IMR-90 (cell line): ENCODE results near the gene TMEM141. TPM values are rescaled to one million over a fixed set of nuclear protein-coding genes. Genes with fewer than 3 reads are reported as not detected.

Source experiments
- ATAC-seq: fragments of 200-7000 bp; cut with Tn5 transposase; 2 replicates; pipeline ENCODE4 v1.9.1; 2020; ENCODE audit warnings: low read depth, mild to moderate bottlenecking, moderate library complexity
- Bru-seq: library from RNA; stranded (reverse); fragments of 400-500 nt; gene quantifications from one replicate; lab custom pipeline; 2021; lab: Mats Ljungman, UMichigan
- BruChase-seq, 2 experiments: library from RNA; stranded (reverse); fragments of 400-500 nt; gene quantifications; one replicate each; lab custom pipeline; 2021; lab: Mats Ljungman, UMichigan
- BruUV-seq: library from RNA; stranded (reverse); fragments of 400-500 nt; replicated peaks from 2 replicates; lab custom pipeline; 2021; lab: Mats Ljungman, UMichigan
- CTCF ChIA-PET: fragments of 300-600 bp; formaldehyde crosslinking; extraction: SDS; loops from one replicate; lab custom pipeline; 2021; ENCODE audit warnings: antibody characterized with exemption; lab: Yijun Ruan, JAX
- POLR2A ChIA-PET: fragments of 300-600 bp; sonication (Branson Sonifier 250); formaldehyde crosslinking; loops from one replicate; lab custom pipeline; 2022; ENCODE audit warnings: antibody characterized with exemption; ENCODE audit not compliant: unreplicated experiment; lab: Charles Lee
- DNase-seq: peaks from one replicate; pipeline ENCODE4 v3.0.0; 2013
- H2AFZ ChIP-seq: replicated peaks from 2 replicates; pipeline ENCODE3; 2013; ENCODE audit warnings: low read length, mild to moderate bottlenecking; ENCODE audit not compliant: poor library complexity
- H2AK5ac ChIP-seq: 2 replicates; pipeline ENCODE4 v1.6.1; 2013; ENCODE audit warnings: low read depth, low read length, inconsistent platforms
- H2AK9ac ChIP-seq: replicated peaks from 2 replicates; pipeline ENCODE3; 2013; ENCODE audit warnings: mild to moderate bottlenecking, low read depth, low read length, moderate library complexity; ENCODE audit not compliant: poor library complexity
- H2BK120ac ChIP-seq: 2 replicates; pipeline ENCODE4 v1.6.1; 2013; ENCODE audit warnings: low read depth, low read length, inconsistent platforms
- H2BK15ac ChIP-seq: 3 replicates; pipeline ENCODE4 v1.6.1; 2013; ENCODE audit warnings: low read depth, low read length, inconsistent platforms
- H2BK20ac ChIP-seq: 2 replicates; pipeline ENCODE4 v1.6.1; 2013; ENCODE audit warnings: low read depth, mild to moderate bottlenecking, inconsistent platforms, low read length, moderate library complexity
- H2BK5ac ChIP-seq: 2 replicates; pipeline ENCODE4 v1.6.1; 2013; ENCODE audit warnings: mild to moderate bottlenecking, low read depth, low read length, inconsistent platforms; ENCODE audit not compliant: poor library complexity, severe bottlenecking
- H3K14ac ChIP-seq: replicated peaks from 2 replicates; pipeline ENCODE4 v1.6.1; 2013; ENCODE audit warnings: low read depth, low read length, inconsistent platforms
- H3K18ac ChIP-seq: 2 replicates; pipeline ENCODE4 v1.6.1; 2013; ENCODE audit warnings: low read depth, low read length, control low read depth
- H3K23ac ChIP-seq: 2 replicates; pipeline ENCODE4 v1.6.1; 2013; ENCODE audit warnings: low read depth, low read length, inconsistent platforms
- H3K27ac ChIP-seq: 2 replicates; pipeline ENCODE4 v1.5.1; 2013; ENCODE audit warnings: mild to moderate bottlenecking, control low read depth, low read length; ENCODE audit not compliant: insufficient read depth
- H3K27me3 ChIP-seq: 2 replicates; pipeline ENCODE4 v1.6.1; 2013; ENCODE audit warnings: low read length; ENCODE audit not compliant: control insufficient read depth, insufficient read depth
- H3K36me3 ChIP-seq: 2 replicates; pipeline ENCODE4 v1.6.1; 2013; ENCODE audit warnings: low read length, mixed read lengths; ENCODE audit not compliant: control insufficient read depth, insufficient read depth
- H3K4ac ChIP-seq: 2 replicates; pipeline ENCODE4 v1.6.1; 2013; ENCODE audit warnings: low read depth, low read length, inconsistent platforms
- H3K4me1 ChIP-seq: 2 replicates; pipeline ENCODE4 v1.6.1; 2013; ENCODE audit warnings: low read length, mixed read lengths; ENCODE audit not compliant: control insufficient read depth, insufficient read depth
- H3K4me2 ChIP-seq: 2 replicates; pipeline ENCODE4 v1.6.1; 2013; ENCODE audit warnings: low read depth, mild to moderate bottlenecking, control low read depth, low read length, moderate library complexity
- H3K4me3 ChIP-seq: 2 replicates; pipeline ENCODE4 v1.5.1; 2013; ENCODE audit warnings: low read depth, mild to moderate bottlenecking, control low read depth, low read length, moderate library complexity; ENCODE audit not compliant: insufficient read depth
- H3K56ac ChIP-seq: 2 replicates; pipeline ENCODE4 v1.6.1; 2013; ENCODE audit warnings: low read length, inconsistent platforms; ENCODE audit not compliant: insufficient read depth; ENCODE audit errors: extremely low read depth
- H3K79me1 ChIP-seq, 2 experiments: 2 replicates each; pipeline ENCODE4 v1.6.1; 2013; ENCODE audit warnings: low read length in 2 of 2, inconsistent platforms in 1 of 2, low read depth in 1 of 2
- H3K9ac ChIP-seq: 2 replicates; pipeline ENCODE4 v1.6.1; 2013; ENCODE audit warnings: low read depth, low read length, control low read depth
- H3K9me1 ChIP-seq: 2 replicates; pipeline ENCODE4 v1.6.1; 2013; ENCODE audit warnings: low read length, inconsistent platforms; ENCODE audit not compliant: insufficient read depth
- H3K9me3 ChIP-seq: 2 replicates; pipeline ENCODE4 v1.6.1; 2013; ENCODE audit warnings: low read length; ENCODE audit not compliant: control insufficient read depth, insufficient read depth
- H4K20me1 ChIP-seq: 2 replicates; pipeline ENCODE4 v1.6.1; 2013; ENCODE audit warnings: low read length, inconsistent platforms; ENCODE audit not compliant: insufficient read depth
- H4K5ac ChIP-seq: 2 replicates; pipeline ENCODE4 v1.6.1; 2013; ENCODE audit warnings: mild to moderate bottlenecking, low read depth, low read length, control low read depth
- H4K8ac ChIP-seq, 2 experiments: 2 replicates each; pipeline ENCODE4 v1.6.1; 2013; ENCODE audit warnings: low read depth in 2 of 2, low read length in 2 of 2, control low read depth in 1 of 2, inconsistent platforms in 1 of 2
- H4K91ac ChIP-seq: 2 replicates; pipeline ENCODE4 v1.6.1; 2013; ENCODE audit warnings: low read depth, low read length, inconsistent platforms; ENCODE audit not compliant: insufficient read depth
- MAZ ChIP-seq: IDR thresholded peaks from 2 replicates; pipeline ENCODE4 v1.6.1; 2012; ENCODE audit warnings: low read depth, mild to moderate bottlenecking, low read length, improper control_type of control experiment, moderate library complexity, borderline replicate concordance
- MXI1 ChIP-seq: IDR thresholded peaks from 2 replicates; pipeline ENCODE4 v1.6.1; 2012; ENCODE audit warnings: low read depth, mild to moderate bottlenecking, low read length, moderate library complexity, borderline replicate concordance
- POLR2A ChIP-seq: IDR thresholded peaks from 2 replicates; pipeline ENCODE4 v1.6.1; 2012; ENCODE audit warnings: mild to moderate bottlenecking, low read depth, low read length
- WGBS, 2 experiments: methylation state at CpG; one replicate each; pipeline versions ENCODE4 v1.1.5 to v1.1.7; 2013; ENCODE audit warnings: missing lambda C conversion rate in 2 of 2; ENCODE audit not compliant: insufficient read length in 1 of 2; ENCODE audit errors: extremely low coverage in 2 of 2; 5-methylcytosine and 5-hydroxymethylcytosine counted together
- dilution Hi-C: fragments of 300-500 bp; cut with HindIII; formaldehyde crosslinking; loops from one replicate; pipeline ENCODE4 v1.14.3; 2018; ENCODE audit warnings: low sequenced_read_pairs; ENCODE audit not compliant: unreplicated experiment
- in situ Hi-C: fragments of 300-500 bp; cut with MboI; formaldehyde crosslinking; loops from 3 replicates; pipeline ENCODE4 v1.14.3; 2019; ENCODE audit warnings: low sequenced_read_pairs, inconsistent platforms, mixed read lengths
- intact Hi-C: fragments of 100-400 bp; cut with micrococcal nuclease; formaldehyde crosslinking; loops from 2 replicates; pipeline ENCODE4 v1.10.0; 2022
- long read RNA-seq: library from polyadenylated mRNA; unstranded; transcript quantifications from one replicate; pipeline ENCODE4 v2.0.0, GENCODE V29; 2021; ENCODE audit not compliant: unreplicated experiment
- polyA plus RNA-seq, 3 experiments: library from polyadenylated mRNA; depleted of rRNA; stranded (reverse); fragments of >200 nt; gene quantifications; 2 replicates each; pipeline ENCODE4 v1.2.3, GENCODE V29; 2012; ENCODE audit warnings: low replicate concordance in 1 of 3
- total RNA-seq: library from RNA; depleted of rRNA; stranded (reverse); fragments of >200 nt; gene quantifications from 2 replicates; pipeline ENCODE4 v1.2.3, GENCODE V29; 2012; rRNA removed
- TF ChIP-seq, protein P1 (sequence below): fragments of 150-350 bp; IDR thresholded peaks from 2 replicates; pipeline ENCODE4 v1.6.1; 2017; ENCODE audit warnings: mild to moderate bottlenecking, antibody characterized with exemption, low read length, low read depth

Gene TMEM141
- total RNA-seq (37.2 and 39.1 TPM in 2 replicates), polyA plus RNA-seq (2012; rRNA removed) (72.6 and 77.8 TPM in 2 replicates), Bru-seq, nascent RNA (percentile 69 among the genes with signal in this experiment), BruChase-seq, experiment 1, labeled RNA remaining after a 6-hour chase (percentile 79 among the genes with signal in this experiment), BruChase-seq, experiment 2, labeled RNA remaining after a 2-hour chase (percentile 74 among the genes with signal in this experiment)
- polyA plus RNA-seq (2012; cell fraction: cytosol; rRNA removed), result 34.8 and 74.5 TPM in 2 replicates
- 41.7 and 43.6 TPM in 2 replicates for polyA plus RNA-seq (2012; cell fraction: nucleus; rRNA removed; ENCODE audit: low replicate concordance)
- long read RNA-seq, transcript TMEM141-201 (5 exons, 768 nt), result major isoform, 12 of 14 reads
- long read RNA-seq, partial matches to known transcripts, result 1 of 14 reads
- long read RNA-seq, other reads (novel, unspliced or antisense), result 0 of 14 reads

DNA sequence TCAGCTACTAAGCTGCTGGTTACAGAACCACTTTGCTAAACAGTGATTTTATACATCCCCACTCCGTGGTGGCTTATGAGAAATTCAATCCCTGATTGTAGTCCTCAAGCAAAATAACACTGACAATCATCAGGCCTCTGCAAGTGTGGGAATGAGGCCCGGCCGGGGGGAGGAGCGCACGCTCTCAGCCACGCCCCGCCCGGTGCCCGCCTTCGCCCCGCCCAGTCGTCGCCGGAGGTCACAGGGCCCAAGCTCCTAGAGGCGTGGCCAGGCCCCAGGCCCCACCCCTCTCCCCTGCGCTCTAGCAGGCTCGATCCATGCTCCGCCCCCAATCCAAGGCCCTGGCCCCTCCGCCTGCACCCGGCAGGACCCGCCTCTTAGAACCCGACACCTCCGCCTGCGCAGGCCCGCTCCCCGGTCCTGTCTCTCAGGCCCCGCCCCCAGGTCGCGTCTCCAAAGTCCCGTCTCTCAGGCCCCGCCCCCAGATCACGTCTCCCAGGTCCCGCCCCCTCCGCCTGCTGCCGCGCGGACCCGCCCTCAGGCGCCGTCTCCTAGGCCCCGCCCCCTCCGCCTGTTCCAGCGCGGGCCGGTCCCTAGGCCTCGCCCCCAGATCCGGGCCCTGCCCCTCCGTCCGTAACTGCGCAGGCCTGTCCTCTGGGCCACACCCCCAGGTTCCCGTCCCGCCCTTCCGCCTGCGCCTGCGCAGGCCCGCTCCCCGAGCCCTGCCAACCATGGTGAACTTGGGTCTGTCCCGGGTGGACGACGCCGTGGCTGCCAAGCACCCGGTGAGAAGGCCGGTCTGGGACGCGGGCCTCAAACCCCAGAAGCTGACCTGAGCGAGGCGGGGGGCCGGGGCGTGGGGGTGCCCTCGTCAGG, at the start of gene TMEM141:
Gene TMEM141 (plus strand): TSS at position 705 of the 876 bp plus-strand sequence. CDS start 27 bp downstream, at position 732.
- no peaks in the 10 kb centered on the region; the same call in 1 of the 2 replicates for H3K27me3 ChIP-seq
- peak within 1 kb of the TSS; percentile 93 for H3K14ac ChIP-seq
- H2BK120ac ChIP-seq, result no peak within 1 kb of the TSS
- H3K18ac ChIP-seq, result 0 out of 2 replicates have a peak within 1 kb of the TSS, but pooled peaks have one; percentile 1
- in situ Hi-C loops (no loop called here), intact Hi-C loops (no loop called here), dilution Hi-C loops (no loop called here)
- DNase-seq (peak; percentile 99), ATAC-seq (peak; percentile 96)
- H3K4ac ChIP-seq, result peak within 1 kb of the TSS; percentile 93
- peak within 1 kb of the TSS; percentile 91 for H3K4me2 ChIP-seq
- H3K4me1 ChIP-seq, result peaks cover 5% of the 10 kb centered on the region; the same call in 1 of the 2 replicates
- H4K91ac ChIP-seq, result peak within 1 kb of the TSS; percentile 65; the same call in 1 of the 2 replicates
- H3K79me1 ChIP-seq, result peaks cover 3 to 24% of the 10 kb centered on the region in 2 experiments; a peak in 3 of 4 replicates
- H4K20me1 ChIP-seq, result peaks cover 9% of the 10 kb centered on the region
- peak within 1 kb of the TSS; percentile 21; the same call in 1 of the 2 replicates for H3K56ac ChIP-seq
- WGBS, 2 experiments, result 0% methylated on average over 25 of the region's 70 CpGs; no CpG with 5 or more reads in 1 of the 2 experiments
- peak within 1 kb of the TSS; percentile 98 for H2AK9ac ChIP-seq
- H2BK20ac ChIP-seq, result no peak within 1 kb of the TSS
- H3K27ac ChIP-seq, result peak within 1 kb of the TSS; percentile 79
- H3K9me3 ChIP-seq, result no peaks in the 10 kb centered on the region
- POLR2A ChIA-PET, result no interaction called here
- H4K5ac ChIP-seq, result peak within 1 kb of the TSS; percentile 28
- H4K8ac ChIP-seq, result peak within 1 kb of the TSS; percentile 68 to 80
- no TSS peak for BruUV-seq
- CTCF ChIA-PET, result interaction anchor here (0.6 to 1.2 kb wide), 3 partner anchors 12 to 238 kb away, joined by 3 to 4 read pairs (median 4); no protein-coding TSS in a partner anchor
- H2BK15ac ChIP-seq, result no peak within 1 kb of the TSS
- peak within 1 kb of the TSS; percentile 61 for H2BK5ac ChIP-seq
- TF ChIP-seq, protein P1, sequence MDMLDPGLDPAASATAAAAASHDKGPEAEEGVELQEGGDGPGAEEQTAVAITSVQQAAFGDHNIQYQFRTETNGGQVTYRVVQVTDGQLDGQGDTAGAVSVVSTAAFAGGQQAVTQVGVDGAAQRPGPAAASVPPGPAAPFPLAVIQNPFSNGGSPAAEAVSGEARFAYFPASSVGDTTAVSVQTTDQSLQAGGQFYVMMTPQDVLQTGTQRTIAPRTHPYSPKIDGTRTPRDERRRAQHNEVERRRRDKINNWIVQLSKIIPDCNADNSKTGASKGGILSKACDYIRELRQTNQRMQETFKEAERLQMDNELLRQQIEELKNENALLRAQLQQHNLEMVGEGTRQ, result peak; percentile 54
- peak; percentile 47; the same call in 1 of the 2 replicates for TF ChIP-seq MAZ
- TF ChIP-seq MXI1, result peak; percentile 21; the same call in 1 of the 2 replicates
- no peak for TF ChIP-seq POLR2A
- peak within 1 kb of the TSS; percentile 85; the same call in 1 of the 2 replicates for H3K23ac ChIP-seq
- peak within 1 kb of the TSS; percentile 95 for H2AFZ ChIP-seq
- H3K4me3 ChIP-seq, result peak within 1 kb of the TSS; percentile 68
- peak within 1 kb of the TSS; percentile 99 for H2AK5ac ChIP-seq
- H3K9ac ChIP-seq, result peak within 1 kb of the TSS; percentile 87
- H3K9me1 ChIP-seq, result no peaks in the 10 kb centered on the region
- peaks cover 8% of the 10 kb centered on the region; the same call in 1 of the 2 replicates for H3K36me3 ChIP-seq
